GM18505 (cell line): Measurements from ENCODE around the gene CCDC9B.

Source experiments
- ATAC-seq: cut with Tn5 transposase; IDR thresholded peaks from one replicate; pipeline ENCODE4 v1.9.1; 2021; ENCODE audit not compliant: unreplicated experiment
- POLR2A ChIP-seq: IDR thresholded peaks from 4 replicates; pipeline ENCODE4 v1.6.1; 2011; ENCODE audit warnings: borderline replicate concordance; ENCODE audit not compliant: insufficient read depth, insufficient read length; ENCODE audit errors: extremely low read depth

The CCDC9B gene

DNA sequence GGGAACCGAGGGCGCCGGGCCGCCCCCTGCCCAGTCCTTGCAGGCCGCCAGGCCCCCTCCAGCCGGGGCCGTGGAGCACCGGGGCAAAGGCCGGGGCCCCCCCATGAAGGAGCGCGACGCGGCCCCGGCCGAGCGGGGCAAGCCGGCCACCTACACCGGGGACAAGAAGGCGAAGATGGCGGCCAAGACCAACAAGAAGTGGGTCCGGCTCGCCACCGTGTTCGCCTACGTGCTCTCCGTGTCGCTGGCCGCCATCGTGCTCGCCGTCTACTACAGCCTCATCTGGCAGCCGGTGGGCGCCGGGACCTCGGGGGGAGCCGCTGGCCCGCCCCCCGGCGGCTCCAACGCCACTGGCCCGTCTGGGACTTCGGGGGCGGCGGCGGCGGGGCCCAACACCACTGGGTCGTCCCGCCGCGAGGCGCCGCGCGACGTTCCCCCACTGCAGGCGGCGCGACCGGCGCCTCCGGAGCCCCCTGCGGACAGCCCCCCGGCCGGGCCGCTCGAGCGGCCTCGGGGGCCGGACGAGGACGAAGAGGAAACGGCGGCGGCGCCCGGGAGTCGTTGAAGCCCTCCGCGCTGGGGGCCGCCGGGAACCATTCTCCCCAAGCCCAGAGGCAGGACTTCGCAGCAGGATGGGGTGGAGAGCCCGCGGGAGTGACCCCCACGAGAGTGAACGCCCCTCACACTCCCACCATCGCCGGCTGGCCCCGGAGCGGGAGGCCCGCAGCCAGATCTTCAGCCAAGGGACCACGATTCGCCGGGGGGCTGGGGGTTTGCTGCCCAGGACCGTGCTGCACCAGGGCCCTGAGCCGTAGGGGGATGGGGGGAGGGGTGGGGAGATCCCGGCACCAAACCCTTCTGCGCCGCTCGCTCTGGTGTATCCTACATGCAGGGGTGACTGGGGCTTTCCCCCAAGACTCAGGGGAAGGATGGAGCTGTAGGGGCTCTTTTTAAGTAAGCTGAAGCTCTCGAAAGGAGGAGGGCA is 16.5 kb downstream of the CCDC9B start:
- ATAC-seq: peak; percentile 6
- TF ChIP-seq POLR2A: no peak

DNA sequence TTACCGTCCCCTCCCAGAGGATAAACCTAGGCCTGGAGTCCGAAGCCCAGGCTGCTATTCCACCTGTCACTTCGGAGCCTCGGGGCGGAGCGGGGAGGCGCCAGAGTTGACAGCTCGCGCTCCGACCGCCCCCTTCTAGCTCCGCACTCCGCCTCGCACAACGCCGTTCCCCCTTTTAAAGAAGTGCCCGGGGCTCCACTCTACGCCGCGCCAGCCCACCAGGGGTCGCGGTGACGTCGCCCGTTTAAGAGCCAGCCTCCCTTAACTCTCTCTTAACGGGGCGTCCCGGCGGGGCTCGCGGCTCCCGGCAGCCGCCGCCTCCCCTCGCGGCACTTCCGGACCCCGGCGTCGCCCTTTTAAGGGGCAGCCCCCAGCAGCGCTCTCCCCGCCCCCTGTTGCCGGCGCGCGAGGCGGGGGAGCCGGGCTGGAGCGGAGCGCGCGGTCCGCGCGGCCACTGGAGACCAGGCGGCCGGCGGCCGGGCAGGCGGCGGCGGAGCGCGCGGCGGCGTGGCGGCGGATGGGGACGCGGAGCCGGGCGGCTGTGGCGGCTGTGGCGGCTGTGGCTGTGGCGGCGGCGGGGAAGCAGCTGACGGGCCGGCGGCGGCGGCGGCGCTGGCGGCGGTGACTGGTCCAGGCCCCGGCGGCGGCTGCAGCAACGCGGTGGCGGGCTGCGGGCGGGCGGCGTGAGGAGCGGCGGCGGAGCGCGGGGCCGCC is 17.3 kb downstream of the CCDC9B start, which contains the start of gene INAFM2:
Gene INAFM2 (plus strand): TSS at position 454 of the 714 bp plus-strand sequence. CDS start 364 bp downstream, outside the sequence.
- peak; percentile 83 for ATAC-seq
- no peak for TF ChIP-seq POLR2A

DNA sequence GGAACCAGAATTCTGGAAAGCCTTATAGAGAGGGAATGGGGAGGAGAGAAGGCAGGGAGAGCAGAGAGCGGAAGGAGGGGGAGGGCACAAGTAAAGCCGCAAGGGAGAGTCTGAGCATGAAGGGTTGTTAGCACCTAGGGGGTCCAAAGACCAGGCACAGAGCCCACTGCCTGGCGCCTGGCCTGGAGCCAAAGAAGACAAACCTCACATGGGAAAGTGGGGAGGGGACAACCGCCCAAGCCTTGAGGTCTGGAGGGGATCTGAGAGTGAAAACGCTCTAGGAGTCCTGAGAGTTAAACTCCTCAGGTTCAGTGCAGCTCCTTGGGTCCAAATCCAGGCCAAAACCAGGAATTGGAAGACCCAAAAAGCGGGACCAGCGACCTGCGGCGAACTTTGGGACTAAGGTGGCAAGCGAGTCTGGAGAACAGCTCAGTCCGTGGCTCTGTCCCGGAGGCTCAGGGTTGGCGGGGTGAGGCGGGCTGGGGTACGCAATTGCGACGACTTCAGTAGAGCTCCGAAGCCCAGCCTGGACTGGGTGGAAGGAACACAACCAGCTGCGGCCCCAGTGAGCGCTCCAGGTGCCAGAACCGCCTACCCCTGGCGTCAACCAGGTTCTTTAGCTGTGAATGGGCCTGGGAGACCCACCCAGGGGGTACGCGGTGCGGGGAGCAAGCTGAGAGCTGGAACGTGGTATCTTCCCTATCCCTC is 18.1 kb downstream of the CCDC9B start:
- TF ChIP-seq POLR2A: no peak
- ATAC-seq: no peak

GRCh38 chr15:40320931-40321371 is 19.8 kb downstream of the CCDC9B start:
- ATAC-seq: no peak
- TF ChIP-seq POLR2A: no peak

GRCh38 chr15:40320409-40320808 is 20.3 kb downstream of the CCDC9B start:
- ATAC-seq: no peak
- no peak for TF ChIP-seq POLR2A

- no peak for ATAC-seq
- TF ChIP-seq POLR2A: no peak
These were observed 23.2 kb downstream of the CCDC9B start for GRCh38 chr15:40317580-40317979.

DNA sequence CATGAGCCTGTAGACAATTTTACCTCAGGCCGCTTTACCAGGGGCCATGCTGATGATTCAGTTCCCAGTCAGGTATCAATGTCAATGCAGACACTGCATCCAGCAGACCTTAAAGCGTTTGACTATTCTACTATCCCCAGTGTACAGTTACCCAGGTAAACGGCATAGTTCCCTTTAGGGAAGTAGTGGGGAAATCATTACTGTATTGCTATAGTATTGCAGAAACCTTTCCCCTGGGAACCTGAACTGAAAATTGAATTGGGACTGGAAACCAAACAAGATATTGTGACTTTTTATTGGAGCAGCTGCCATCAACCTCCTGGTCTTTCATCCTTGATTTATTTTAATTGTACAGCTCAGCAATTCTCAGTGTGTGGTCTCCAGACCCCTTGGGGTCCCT is 23.8 kb downstream of the CCDC9B start:
- TF ChIP-seq POLR2A: no peak
- ATAC-seq: no peak

DNA sequence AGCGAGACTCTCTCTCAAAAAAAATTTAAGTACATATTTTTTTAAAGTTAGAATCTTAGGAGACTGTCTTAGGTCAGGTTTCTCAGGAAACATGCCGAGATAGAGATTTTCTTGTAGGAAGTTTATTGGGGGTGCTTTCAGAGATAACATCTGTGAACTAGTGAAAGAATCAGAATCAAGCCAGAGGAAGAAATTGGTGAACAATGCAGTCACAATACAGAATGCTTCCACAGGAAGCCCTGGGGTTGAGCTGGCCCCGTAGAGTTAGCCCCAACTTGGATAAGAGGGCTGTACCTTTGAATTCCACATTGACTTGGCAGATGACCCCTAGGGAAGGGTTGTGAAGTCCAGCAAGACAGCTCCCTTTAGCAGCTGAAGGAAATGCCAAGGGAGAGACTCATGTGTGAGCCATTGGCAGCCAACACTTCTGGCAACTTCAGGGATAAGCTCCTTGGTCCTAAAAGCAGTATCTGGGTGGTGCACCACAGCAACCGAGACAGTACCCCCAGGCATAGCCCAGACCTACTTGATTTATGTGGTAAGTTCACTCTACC is 25.9 kb downstream of the CCDC9B start:
- ATAC-seq: no peak
- TF ChIP-seq POLR2A: no peak

- no peak for ATAC-seq
- TF ChIP-seq POLR2A: no peak
These were observed 27.0 kb downstream of the CCDC9B start for GRCh38 chr15:40313531-40314398.

GRCh38 chr15:40312370-40313158 is 28.2 kb downstream of the CCDC9B start:
- no peak for ATAC-seq
- TF ChIP-seq POLR2A: no peak

- ATAC-seq: no peak
- TF ChIP-seq POLR2A: no peak
These were observed 29.7 kb downstream of the CCDC9B start for GRCh38 chr15:40310993-40311392.

GRCh38 chr15:40310001-40310959 is 30.5 kb downstream of the CCDC9B start:
- no peak for TF ChIP-seq POLR2A
- no peak for ATAC-seq
